CD4-positive, CD25-positive, alpha-beta regulatory T cell (primary cell): Measurements from ENCODE around the gene PDLIM4. TPM values are rescaled to one million over a fixed set of nuclear protein-coding genes. Genes with fewer than 3 reads are reported as not detected.

ENCODE experiments used
- ATAC-seq, 2 donors: fragments of 150-1000 bp; cut with Tn5 transposase; one replicate each; pipeline ENCODE4 v1.10.0; 2021; ENCODE audit warnings: low read depth in 2 of 2, moderate number of reproducible peaks in 2 of 2, moderate library complexity in 1 of 2
- DNase-seq, 3 donors: peaks; one replicate each; pipeline versions ENCODE4 v3.0.0 to v3.0.0-alpha.2; 2012 to 2022; ENCODE audit warnings: mixed read lengths in 1 of 3
- H3K27ac ChIP-seq: one replicate; pipeline ENCODE4 v1.7.0; 2013; ENCODE audit warnings: mild to moderate bottlenecking, low read length; ENCODE audit not compliant: insufficient read depth, poor library complexity, severe bottlenecking
- H3K27me3 ChIP-seq: one replicate; pipeline ENCODE4 v1.7.0; 2013; ENCODE audit warnings: low read length; ENCODE audit not compliant: control insufficient read depth, insufficient read depth
- H3K36me3 ChIP-seq: one replicate; pipeline ENCODE4 v1.7.0; 2013; ENCODE audit warnings: mild to moderate bottlenecking, low read length, moderate library complexity; ENCODE audit not compliant: control insufficient read depth, insufficient read depth
- H3K4me1 ChIP-seq: 2 replicates; pipeline ENCODE4 v1.7.0; 2013; ENCODE audit warnings: mild to moderate bottlenecking, low read length; ENCODE audit not compliant: insufficient read depth, control insufficient read depth, poor library complexity, severe bottlenecking
- H3K4me3 ChIP-seq: one replicate; pipeline ENCODE4 v1.7.0; 2013; ENCODE audit warnings: low read depth, mild to moderate bottlenecking, low read length, moderate library complexity
- H3K9me3 ChIP-seq, 2 experiments: 1 replicate in 1 of 2; 2 replicates in 1 of 2; pipeline ENCODE4 v1.7.0; 2013; ENCODE audit warnings: low read length in 2 of 2, mild to moderate bottlenecking in 1 of 2, moderate library complexity in 1 of 2; ENCODE audit not compliant: control insufficient read depth in 2 of 2
- H3K27ac Mint-ChIP-seq, 3 donors: one replicate each; pipeline ENCODE4 v1.8.0; 2020 to 2022; ENCODE audit warnings: mild to moderate bottlenecking in 3 of 3, mixed read lengths in 3 of 3, moderate library complexity in 2 of 3
- H3K27me3 Mint-ChIP-seq: one replicate; pipeline ENCODE4 v1.8.0; 2022; ENCODE audit warnings: mild to moderate bottlenecking, mixed read lengths
- H3K36me3 Mint-ChIP-seq: one replicate; pipeline ENCODE4 v1.8.0; 2020; ENCODE audit warnings: mixed read lengths
- H3K4me1 Mint-ChIP-seq, 4 donors: one replicate each; pipeline ENCODE4 v1.8.0; 2020 to 2022; ENCODE audit warnings: mixed read lengths in 4 of 4, mild to moderate bottlenecking in 1 of 4
- H3K4me3 Mint-ChIP-seq, 4 donors: one replicate each; pipeline ENCODE4 v1.8.0; 2020 to 2022; ENCODE audit warnings: mild to moderate bottlenecking in 4 of 4, mixed read lengths in 4 of 4, moderate library complexity in 3 of 4
- H3K9me3 Mint-ChIP-seq, 7 donors: one replicate each; pipeline ENCODE4 v1.8.0; 2020 to 2022; ENCODE audit warnings: mixed read lengths in 7 of 7, mild to moderate bottlenecking in 3 of 7, moderate library complexity in 2 of 7
- polyA plus RNA-seq, 4 donors: library from polyadenylated mRNA; unstranded; fragments of 300-500 nt; fragmentation: Illumina TruSeq; gene quantifications; one replicate each; pipeline ENCODE4 v1.2.3, GENCODE V29; 2021
- total RNA-seq: library from RNA; stranded (reverse); gene quantifications from one replicate; pipeline ENCODE4 v1.2.3, GENCODE V29; 2022

The PDLIM4 gene
- total and polyA plus RNA-seq, 5 donors from 2014 or later = not detected

DNA sequence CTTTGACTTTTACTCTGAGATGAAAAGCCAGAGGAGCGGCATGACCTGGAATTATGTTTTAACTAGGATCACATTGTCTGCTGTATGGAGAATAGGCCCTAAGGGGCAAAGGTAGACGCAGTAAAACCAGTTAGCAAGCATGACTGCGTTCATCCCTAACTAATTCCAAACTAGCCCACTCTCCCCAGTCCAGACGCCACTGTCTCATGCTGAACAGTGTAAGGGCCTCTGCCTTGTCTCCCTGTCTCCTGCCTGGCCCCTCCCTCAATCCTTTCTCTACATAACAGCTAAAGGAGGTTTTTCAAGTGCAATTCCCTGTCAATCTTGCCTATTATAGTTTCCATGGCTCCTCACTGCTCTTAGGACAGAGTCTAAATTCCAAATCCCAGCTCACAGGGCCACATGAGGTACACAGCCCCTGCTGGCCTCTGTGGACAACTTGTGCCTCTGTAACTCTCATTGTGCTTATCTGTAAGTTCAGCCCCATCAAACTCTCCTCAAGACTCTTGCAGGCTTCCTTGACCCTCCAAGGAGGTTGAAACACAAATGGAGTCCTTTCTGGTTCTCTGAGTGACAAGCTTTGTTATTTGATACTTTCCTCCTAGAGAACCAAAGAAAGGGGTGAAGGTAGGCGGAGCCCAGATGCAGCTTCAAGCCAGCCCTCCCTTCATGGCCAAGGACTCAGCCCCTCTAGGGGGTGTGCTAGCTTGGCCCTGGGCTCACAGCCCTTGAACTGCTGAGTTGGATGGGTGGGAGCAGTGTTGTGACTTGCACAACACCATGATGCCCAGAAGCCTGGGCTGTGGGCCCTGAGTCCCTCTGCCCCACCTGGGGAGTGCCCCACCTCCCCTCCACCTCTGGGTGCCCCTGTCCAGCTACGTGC is 20.7 kb downstream of the PDLIM4 start:
- no peaks in the 10 kb centered on the region for H3K36me3 Mint-ChIP-seq
- H3K27ac Mint-ChIP-seq = no peak overlapping the region
- H3K4me3 Mint-ChIP-seq = no peak overlapping the region

DNA sequence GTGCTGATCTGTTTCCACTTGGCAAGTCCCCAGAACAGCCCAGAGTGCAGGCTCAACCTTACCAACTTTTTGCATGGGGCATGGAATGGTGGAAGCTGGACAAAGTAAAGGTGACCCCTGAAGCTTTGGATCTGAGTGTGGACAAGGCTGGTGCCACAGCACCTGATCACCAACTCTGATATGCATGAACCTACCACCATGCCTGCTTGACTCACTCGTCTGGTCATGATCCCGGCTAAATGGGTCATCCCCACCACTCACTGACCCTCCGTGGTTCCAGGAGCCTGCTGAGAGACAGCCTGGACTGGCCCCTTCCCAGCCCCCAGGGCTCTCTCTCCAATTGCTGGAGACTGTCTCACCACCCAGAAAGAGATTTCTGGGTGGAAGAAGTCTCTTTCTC is 22.3 kb downstream of the PDLIM4 start:
- Mint-ChIP-seq H3K27me3 (peaks cover 23% of the 10 kb centered on the region), H3K36me3 (no peaks in the 10 kb centered on the region), H3K9me3 (no peaks in the 10 kb centered on the region), H3K27ac (no peak overlapping the region), H3K4me3 (no peak overlapping the region), H3K4me1 (peaks cover 0 to 3% (median 0%) of the 10 kb centered on the region in 4 donors)
- Histone ChIP-seq H3K36me3 (no peaks in the 10 kb centered on the region), H3K27ac (no peak overlapping the region), H3K4me1 (no peaks in the 10 kb centered on the region), H3K4me3 (no peak overlapping the region), H3K27me3 (no peaks in the 10 kb centered on the region), H3K9me3 (no peaks in the 10 kb centered on the region)
- ATAC-seq (no peak), DNase-seq (no peak)

More for the DNA sequence above, 20.7 kb downstream of the PDLIM4 start:
- ATAC-seq (no peak), DNase-seq (no peak)
- H3K27me3 Mint-ChIP-seq = peaks cover 21% of the 10 kb centered on the region
- Histone ChIP-seq H3K4me3 (no peak overlapping the region), H3K9me3 (no peaks in the 10 kb centered on the region), H3K4me1 (no peaks in the 10 kb centered on the region), H3K27ac (no peak overlapping the region), H3K27me3 (peaks cover 3% of the 10 kb centered on the region), H3K36me3 (no peaks in the 10 kb centered on the region)
- H3K4me1 Mint-ChIP-seq = peaks cover 0 to 3% (median 0%) of the 10 kb centered on the region in 4 donors
- no peaks in the 10 kb centered on the region for H3K9me3 Mint-ChIP-seq

DNA sequence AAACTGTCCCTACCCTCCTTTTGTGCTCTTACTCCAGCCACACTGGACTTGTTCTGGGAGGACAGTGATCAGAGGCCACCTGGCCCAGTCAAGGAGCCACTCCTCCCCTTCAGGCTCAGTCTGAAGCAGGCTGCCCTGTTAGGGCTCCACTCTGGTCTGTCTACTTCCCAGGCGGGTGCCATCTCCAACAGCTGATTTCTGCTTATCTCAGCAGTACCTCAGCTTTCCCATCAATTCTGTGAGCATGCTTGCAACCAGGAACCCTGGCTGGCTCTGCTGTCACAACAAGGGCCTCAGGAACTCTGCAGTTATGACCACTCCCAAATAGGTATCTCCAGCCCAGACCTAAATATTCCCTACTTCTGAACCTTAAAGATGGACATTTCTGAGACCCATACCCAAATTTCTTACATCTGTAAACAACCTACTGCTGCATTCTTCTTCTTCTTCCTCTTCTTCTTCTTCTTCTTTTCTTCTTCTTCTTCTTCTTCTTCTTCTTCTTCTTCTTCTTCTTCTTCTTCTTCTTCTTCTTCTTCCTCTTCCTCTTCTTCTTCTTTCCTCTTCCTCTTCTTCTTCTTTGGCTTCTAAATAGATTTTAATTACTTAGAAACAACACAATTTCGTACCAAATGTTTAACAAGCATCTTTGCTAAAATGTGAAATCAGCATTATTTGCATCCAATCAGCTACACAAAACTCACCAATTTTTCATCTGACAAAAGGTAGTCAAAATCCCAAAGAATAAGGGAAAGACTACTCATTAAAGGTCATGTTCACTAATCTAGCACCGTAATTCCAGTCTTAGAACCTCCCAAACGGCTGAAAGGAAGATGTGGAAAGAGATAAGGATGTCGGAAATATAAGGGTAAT is 23.1 kb downstream of the PDLIM4 start:
- H3K36me3 ChIP-seq = no peaks in the 10 kb centered on the region
- H3K4me3 Mint-ChIP-seq = no peak overlapping the region
- peaks cover 0 to 2% (median 0%) of the 10 kb centered on the region in 4 donors for H3K4me1 Mint-ChIP-seq
- ATAC-seq = no peak
- no peak overlapping the region for H3K27ac ChIP-seq
- H3K36me3 Mint-ChIP-seq = no peaks in the 10 kb centered on the region
- DNase-seq = no peak
- H3K27me3 ChIP-seq = no peaks in the 10 kb centered on the region
- peaks cover 26% of the 10 kb centered on the region for H3K27me3 Mint-ChIP-seq
- no peaks in the 10 kb centered on the region for H3K9me3 ChIP-seq
- H3K4me1 ChIP-seq = no peaks in the 10 kb centered on the region
- H3K4me3 ChIP-seq = no peak overlapping the region
- H3K27ac Mint-ChIP-seq = no peak overlapping the region
- no peaks in the 10 kb centered on the region for H3K9me3 Mint-ChIP-seq

DNA sequence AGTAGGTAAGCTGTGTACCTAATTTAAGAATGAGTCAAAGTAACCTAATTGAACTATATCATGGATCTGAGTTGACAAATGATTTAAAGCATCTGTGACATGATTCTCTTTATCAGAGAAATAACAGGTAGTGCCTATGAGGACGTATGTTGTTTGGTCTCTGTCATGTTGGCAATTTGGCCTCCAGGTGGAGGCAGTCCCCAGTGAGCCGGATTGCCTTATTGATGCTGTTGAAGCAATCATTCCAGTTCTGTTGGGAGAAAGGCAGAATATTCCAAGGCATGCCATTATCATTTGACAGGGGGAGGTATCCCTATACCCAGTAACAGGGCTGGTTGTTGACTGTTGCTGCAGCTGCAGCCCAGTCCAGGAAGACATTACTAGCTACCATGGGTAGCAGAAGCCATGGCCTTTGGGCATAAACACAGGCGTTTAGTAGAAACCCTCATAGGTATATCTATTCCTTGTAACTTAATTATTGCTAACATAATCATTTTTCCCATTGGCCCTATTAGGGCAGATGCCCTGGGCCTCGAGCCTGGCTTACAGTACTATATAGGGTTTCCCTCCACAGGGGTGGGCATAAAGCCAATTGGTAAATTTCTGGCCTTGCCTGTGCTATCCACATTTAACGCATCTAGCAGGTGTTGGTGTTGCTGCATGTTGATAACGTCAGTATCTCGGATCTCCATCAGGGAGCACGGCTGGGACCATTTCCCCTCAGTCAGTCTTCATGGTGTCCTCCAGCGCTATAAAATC is 24.5 kb downstream of the PDLIM4 start:
- H3K4me1 ChIP-seq = no peaks in the 10 kb centered on the region
- Mint-ChIP-seq H3K4me1 (no peaks in the 10 kb centered on the region), H3K27me3 (peaks cover 24% of the 10 kb centered on the region), H3K27ac (no peak overlapping the region), H3K4me3 (no peak overlapping the region), H3K36me3 (no peaks in the 10 kb centered on the region), H3K9me3 (peaks cover 0 to 2% (median 0%) of the 10 kb centered on the region in 7 donors)
- DNase-seq = no peak
- H3K27me3 ChIP-seq = peaks cover 1% of the 10 kb centered on the region
- H3K27ac ChIP-seq = no peak overlapping the region
- H3K9me3 ChIP-seq = no peaks in the 10 kb centered on the region
- no peaks in the 10 kb centered on the region for H3K36me3 ChIP-seq
- no peak for ATAC-seq
- H3K4me3 ChIP-seq = no peak overlapping the region

DNA sequence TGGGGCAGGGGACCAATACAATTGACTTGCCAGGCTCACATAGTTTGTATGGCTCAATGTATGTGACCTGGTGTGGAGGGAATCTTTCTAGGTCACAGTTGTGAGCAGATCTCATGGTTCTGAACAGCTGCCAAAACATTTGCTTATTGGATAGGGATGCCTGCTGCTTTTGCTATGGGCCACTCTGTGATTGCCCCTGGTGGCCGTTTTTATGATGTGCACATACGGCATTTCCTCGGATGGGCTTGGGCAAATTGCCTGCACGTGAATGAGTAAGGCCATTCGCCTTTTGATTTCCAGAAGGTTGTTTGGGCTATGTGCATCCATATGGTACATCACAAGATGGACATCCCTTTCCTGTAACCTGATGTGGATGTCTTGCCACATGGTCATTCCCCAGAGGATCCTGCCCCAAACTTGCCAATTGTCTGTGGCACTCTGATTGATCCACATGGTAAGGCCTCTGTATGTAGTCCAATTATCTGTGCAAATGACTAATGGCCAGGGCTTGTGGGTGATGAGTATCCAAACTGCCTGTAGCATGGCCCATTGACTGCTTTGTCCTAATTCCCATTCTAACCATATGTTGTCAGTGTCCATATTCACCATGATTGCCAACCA is 26.0 kb downstream of the PDLIM4 start:
- Mint-ChIP-seq H3K4me3 (no peak overlapping the region), H3K27ac (no peak overlapping the region), H3K9me3 (peaks cover 0 to 5% (median 0%) of the 10 kb centered on the region in 7 donors), H3K4me1 (no peaks in the 10 kb centered on the region), H3K27me3 (peaks cover 30% of the 10 kb centered on the region), H3K36me3 (no peaks in the 10 kb centered on the region)
- DNase-seq (no peak), ATAC-seq (no peak)
- no peaks in the 10 kb centered on the region for H3K4me1 ChIP-seq
- no peak overlapping the region for H3K4me3 ChIP-seq
- H3K27me3 ChIP-seq = peaks cover 1% of the 10 kb centered on the region
- H3K27ac ChIP-seq = no peak overlapping the region
- H3K36me3 ChIP-seq = no peaks in the 10 kb centered on the region
- H3K9me3 ChIP-seq = no peaks in the 10 kb centered on the region

DNA sequence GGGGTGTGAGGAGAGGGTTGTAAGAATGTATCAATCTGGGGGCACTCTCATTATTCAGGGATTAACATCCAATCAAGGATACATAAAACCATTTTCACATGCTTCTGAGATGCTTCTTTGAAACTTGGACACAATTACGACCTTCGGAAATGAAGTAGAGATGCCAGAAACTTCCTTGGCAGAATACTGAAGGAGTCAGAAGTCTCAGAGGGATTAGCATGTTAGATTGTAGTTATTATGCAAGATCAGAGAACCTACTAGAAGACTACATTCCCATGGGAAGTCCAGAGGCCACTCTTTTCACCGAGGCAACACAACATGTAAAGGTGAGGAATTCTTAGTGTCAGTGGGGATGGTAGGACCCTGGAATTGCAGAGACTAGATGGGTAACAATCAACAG is 31.6 kb downstream of the PDLIM4 start:
- peaks cover 0 to 5% (median 0%) of the 10 kb centered on the region in 7 donors for H3K9me3 Mint-ChIP-seq
- ATAC-seq (no peak), DNase-seq (no peak)
- H3K36me3 Mint-ChIP-seq = no peaks in the 10 kb centered on the region
- Histone ChIP-seq H3K4me3 (no peak overlapping the region), H3K36me3 (no peaks in the 10 kb centered on the region), H3K27me3 (peaks cover 21% of the 10 kb centered on the region), H3K27ac (no peak overlapping the region), H3K9me3 (no peaks in the 10 kb centered on the region), H3K4me1 (peaks cover 11% of the 10 kb centered on the region)
- no peak overlapping the region for H3K27ac Mint-ChIP-seq
- H3K4me1 Mint-ChIP-seq = peaks cover 0 to 5% (median 2%) of the 10 kb centered on the region in 4 donors
- no peak overlapping the region for H3K4me3 Mint-ChIP-seq
- peaks cover 42% of the 10 kb centered on the region for H3K27me3 Mint-ChIP-seq

DNA sequence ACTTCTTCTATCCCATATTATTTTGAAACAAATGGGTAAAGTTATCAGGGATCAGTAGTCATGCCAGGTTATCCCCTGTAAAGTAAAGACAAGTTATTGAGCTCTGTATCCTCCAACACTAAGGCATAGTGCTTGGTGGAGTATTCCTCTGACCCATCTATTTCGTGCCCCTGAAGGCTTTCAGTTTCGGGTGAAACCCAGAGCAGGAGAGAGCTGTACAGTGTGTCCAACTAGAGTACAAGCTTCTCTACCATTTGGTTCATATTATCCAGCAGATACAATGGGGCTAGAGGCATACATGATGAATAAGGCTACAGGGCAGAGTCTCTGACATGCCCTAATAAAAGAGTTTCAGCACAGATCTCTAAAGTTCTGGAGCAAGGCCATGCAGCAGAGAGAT is 33.5 kb downstream of the PDLIM4 start:
- peak overlapping the region in 1 of 4 donors; percentile 39 for H3K4me3 Mint-ChIP-seq
- H3K4me1 Mint-ChIP-seq = peaks cover 0 to 11% (median 4%) of the 10 kb centered on the region in 4 donors

More for the DNA sequence above, 33.5 kb downstream of the PDLIM4 start:
- H3K9me3 Mint-ChIP-seq = peaks cover 0 to 5% (median 0%) of the 10 kb centered on the region in 7 donors
- H3K36me3 Mint-ChIP-seq = no peaks in the 10 kb centered on the region
- Histone ChIP-seq H3K4me3 (no peak overlapping the region), H3K4me1 (peaks cover 24% of the 10 kb centered on the region), H3K27ac (no peak overlapping the region), H3K9me3 (no peaks in the 10 kb centered on the region), H3K36me3 (no peaks in the 10 kb centered on the region), H3K27me3 (peaks cover 31% of the 10 kb centered on the region)
- no peak for ATAC-seq
- no peak overlapping the region for H3K27ac Mint-ChIP-seq
- H3K27me3 Mint-ChIP-seq = peaks cover 50% of the 10 kb centered on the region
- no peak for DNase-seq
